ENCODE measurements around the gene HPSE2. TPM values are rescaled to one million over a fixed set of nuclear protein-coding genes. Genes with fewer than 3 reads are reported as not detected.

Gene HPSE2
- total and polyA plus RNA-seq, 2 of the 8 experiments (the other 6 are each of a cell fraction or from before 2014, with no cell fraction given) = 0.41 to 0.58 TPM

- TF ChIP-seq, protein P1, sequence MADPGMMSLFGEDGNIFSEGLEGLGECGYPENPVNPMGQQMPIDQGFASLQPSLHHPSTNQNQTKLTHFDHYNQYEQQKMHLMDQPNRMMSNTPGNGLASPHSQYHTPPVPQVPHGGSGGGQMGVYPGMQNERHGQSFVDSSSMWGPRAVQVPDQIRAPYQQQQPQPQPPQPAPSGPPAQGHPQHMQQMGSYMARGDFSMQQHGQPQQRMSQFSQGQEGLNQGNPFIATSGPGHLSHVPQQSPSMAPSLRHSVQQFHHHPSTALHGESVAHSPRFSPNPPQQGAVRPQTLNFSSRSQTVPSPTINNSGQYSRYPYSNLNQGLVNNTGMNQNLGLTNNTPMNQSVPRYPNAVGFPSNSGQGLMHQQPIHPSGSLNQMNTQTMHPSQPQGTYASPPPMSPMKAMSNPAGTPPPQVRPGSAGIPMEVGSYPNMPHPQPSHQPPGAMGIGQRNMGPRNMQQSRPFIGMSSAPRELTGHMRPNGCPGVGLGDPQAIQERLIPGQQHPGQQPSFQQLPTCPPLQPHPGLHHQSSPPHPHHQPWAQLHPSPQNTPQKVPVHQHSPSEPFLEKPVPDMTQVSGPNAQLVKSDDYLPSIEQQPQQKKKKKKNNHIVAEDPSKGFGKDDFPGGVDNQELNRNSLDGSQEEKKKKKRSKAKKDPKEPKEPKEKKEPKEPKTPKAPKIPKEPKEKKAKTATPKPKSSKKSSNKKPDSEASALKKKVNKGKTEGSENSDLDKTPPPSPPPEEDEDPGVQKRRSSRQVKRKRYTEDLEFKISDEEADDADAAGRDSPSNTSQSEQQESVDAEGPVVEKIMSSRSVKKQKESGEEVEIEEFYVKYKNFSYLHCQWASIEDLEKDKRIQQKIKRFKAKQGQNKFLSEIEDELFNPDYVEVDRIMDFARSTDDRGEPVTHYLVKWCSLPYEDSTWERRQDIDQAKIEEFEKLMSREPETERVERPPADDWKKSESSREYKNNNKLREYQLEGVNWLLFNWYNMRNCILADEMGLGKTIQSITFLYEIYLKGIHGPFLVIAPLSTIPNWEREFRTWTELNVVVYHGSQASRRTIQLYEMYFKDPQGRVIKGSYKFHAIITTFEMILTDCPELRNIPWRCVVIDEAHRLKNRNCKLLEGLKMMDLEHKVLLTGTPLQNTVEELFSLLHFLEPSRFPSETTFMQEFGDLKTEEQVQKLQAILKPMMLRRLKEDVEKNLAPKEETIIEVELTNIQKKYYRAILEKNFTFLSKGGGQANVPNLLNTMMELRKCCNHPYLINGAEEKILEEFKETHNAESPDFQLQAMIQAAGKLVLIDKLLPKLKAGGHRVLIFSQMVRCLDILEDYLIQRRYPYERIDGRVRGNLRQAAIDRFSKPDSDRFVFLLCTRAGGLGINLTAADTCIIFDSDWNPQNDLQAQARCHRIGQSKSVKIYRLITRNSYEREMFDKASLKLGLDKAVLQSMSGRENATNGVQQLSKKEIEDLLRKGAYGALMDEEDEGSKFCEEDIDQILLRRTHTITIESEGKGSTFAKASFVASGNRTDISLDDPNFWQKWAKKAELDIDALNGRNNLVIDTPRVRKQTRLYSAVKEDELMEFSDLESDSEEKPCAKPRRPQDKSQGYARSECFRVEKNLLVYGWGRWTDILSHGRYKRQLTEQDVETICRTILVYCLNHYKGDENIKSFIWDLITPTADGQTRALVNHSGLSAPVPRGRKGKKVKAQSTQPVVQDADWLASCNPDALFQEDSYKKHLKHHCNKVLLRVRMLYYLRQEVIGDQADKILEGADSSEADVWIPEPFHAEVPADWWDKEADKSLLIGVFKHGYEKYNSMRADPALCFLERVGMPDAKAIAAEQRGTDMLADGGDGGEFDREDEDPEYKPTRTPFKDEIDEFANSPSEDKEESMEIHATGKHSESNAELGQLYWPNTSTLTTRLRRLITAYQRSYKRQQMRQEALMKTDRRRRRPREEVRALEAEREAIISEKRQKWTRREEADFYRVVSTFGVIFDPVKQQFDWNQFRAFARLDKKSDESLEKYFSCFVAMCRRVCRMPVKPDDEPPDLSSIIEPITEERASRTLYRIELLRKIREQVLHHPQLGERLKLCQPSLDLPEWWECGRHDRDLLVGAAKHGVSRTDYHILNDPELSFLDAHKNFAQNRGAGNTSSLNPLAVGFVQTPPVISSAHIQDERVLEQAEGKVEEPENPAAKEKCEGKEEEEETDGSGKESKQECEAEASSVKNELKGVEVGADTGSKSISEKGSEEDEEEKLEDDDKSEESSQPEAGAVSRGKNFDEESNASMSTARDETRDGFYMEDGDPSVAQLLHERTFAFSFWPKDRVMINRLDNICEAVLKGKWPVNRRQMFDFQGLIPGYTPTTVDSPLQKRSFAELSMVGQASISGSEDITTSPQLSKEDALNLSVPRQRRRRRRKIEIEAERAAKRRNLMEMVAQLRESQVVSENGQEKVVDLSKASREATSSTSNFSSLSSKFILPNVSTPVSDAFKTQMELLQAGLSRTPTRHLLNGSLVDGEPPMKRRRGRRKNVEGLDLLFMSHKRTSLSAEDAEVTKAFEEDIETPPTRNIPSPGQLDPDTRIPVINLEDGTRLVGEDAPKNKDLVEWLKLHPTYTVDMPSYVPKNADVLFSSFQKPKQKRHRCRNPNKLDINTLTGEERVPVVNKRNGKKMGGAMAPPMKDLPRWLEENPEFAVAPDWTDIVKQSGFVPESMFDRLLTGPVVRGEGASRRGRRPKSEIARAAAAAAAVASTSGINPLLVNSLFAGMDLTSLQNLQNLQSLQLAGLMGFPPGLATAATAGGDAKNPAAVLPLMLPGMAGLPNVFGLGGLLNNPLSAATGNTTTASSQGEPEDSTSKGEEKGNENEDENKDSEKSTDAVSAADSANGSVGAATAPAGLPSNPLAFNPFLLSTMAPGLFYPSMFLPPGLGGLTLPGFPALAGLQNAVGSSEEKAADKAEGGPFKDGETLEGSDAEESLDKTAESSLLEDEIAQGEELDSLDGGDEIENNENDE (IDR thresholded peaks at IDR 0.05; ENCODE audit: insufficient replicate concordance, low read length) = no peak
- TF ChIP-seq CREB1 (IDR thresholded peaks at IDR 0.05) (no peak), TCF12 (IDR thresholded peaks at IDR 0.05; ENCODE audit: low read depth, low read length) (no peak), POU5F1 (IDR thresholded peaks at IDR 0.05; ENCODE audit: low read depth, low read length) (no peak), POLR2AphosphoS5 (IDR thresholded peaks at IDR 0.05; ENCODE audit: low read depth, low read length) (no peak), MAX (IDR thresholded peaks at IDR 0.05) (no peak), TEAD4 (IDR thresholded peaks at IDR 0.05; ENCODE audit: low read depth, low read length) (no peak), SRF (IDR thresholded peaks at IDR 0.05; ENCODE audit: low read depth, low read length) (no peak), SIN3A (conservative IDR thresholded peaks at IDR 0.05 in 1 of 2, IDR thresholded peaks at IDR 0.05 in 1 of 2; ENCODE audit: low read depth in 1 of 2, low read length in 2 of 2) (no peak)
These were observed 628 bp downstream of the HPSE2 start (continued) for GRCh38 chr10:99234791-99235657.

Data from H1 (cell line).